Breast epithelium (tissue), 4 donors: ENCODE measurements around the gene FBXL7. TPM values are rescaled to one million over a fixed set of nuclear protein-coding genes. Genes with fewer than 3 reads are reported as not detected.

Experiments
- DNase-seq, 2 donors: peaks; one replicate each; pipeline ENCODE4 v3.0.0-alpha.2; 2019; ENCODE audit warnings: low spot score in 2 of 2
- H3K27ac ChIP-seq, 2 donors: fragments of 200-600 bp; sonication (generic) in 1 of 2; one replicate each; pipeline ENCODE4 v1.5.1; 2016 to 2019; ENCODE audit warnings: mild to moderate bottlenecking in 1 of 2
- H3K27me3 ChIP-seq, 2 donors: fragments of 200-600 bp; sonication (generic) in 1 of 2; one replicate each; pipeline versions ENCODE4 v1.5.1 to v1.6.0; 2017 to 2019; ENCODE audit warnings: control low read depth in 1 of 2, mild to moderate bottlenecking in 1 of 2
- H3K36me3 ChIP-seq: fragments of 200-600 bp; one replicate; pipeline ENCODE4 v1.5.1; 2019
- H3K4me1 ChIP-seq, 2 donors: fragments of 200-600 bp; sonication (generic); one replicate each; pipeline ENCODE4 v1.5.1; 2016 to 2019; ENCODE audit warnings: control low read depth in 1 of 2
- H3K4me3 ChIP-seq, 3 donors: fragments of 200-600 bp; sonication (generic); 1 replicate in 2 of 3; 2 replicates in 1 of 3; pipeline ENCODE4 v1.5.1; 2016 to 2019; ENCODE audit warnings: mild to moderate bottlenecking in 3 of 3, moderate library complexity in 2 of 3
- H3K9me3 ChIP-seq, 2 donors: fragments of 200-600 bp; sonication (generic) in 1 of 2; one replicate each; pipeline ENCODE4 v1.5.1; 2016 to 2019; ENCODE audit warnings: control low read depth in 1 of 2
- POLR2A ChIP-seq: fragments of 450-650 bp; IDR thresholded peaks from one replicate; pipeline ENCODE4 v1.6.1; 2016; ENCODE audit warnings: antibody characterized with exemption, mild to moderate bottlenecking, moderate library complexity
- POLR2AphosphoS5 ChIP-seq, 3 donors: sonication (generic); formaldehyde crosslinking; IDR thresholded peaks; one replicate each; pipeline ENCODE4 v1.6.1; 2017; ENCODE audit warnings: antibody characterized with exemption in 3 of 3
- intact Hi-C: fragments of 100-400 bp; cut with DNase I; formaldehyde crosslinking; loops from one replicate; pipeline ENCODE4 v1.15.1; 2023; ENCODE audit warnings: low total_unique reads
- total RNA-seq, 3 donors: library from RNA; depleted of rRNA; stranded (reverse); fragments of >200 nt; gene quantifications; one replicate each; pipeline ENCODE4 v1.1.0, GENCODE V29; 2016
- TF ChIP-seq, protein P1 (sequence below), 3 donors: fragments of 450-650 bp; IDR thresholded peaks; one replicate each; pipeline ENCODE4 v1.5.1; 2016 to 2017; ENCODE audit warnings: antibody characterized with exemption in 3 of 3, mild to moderate bottlenecking in 3 of 3, moderate library complexity in 3 of 3

The FBXL7 gene
- total RNA-seq, 3 donors from 2014 or later, result 6.9 to 17.3 (median 10.8) TPM

DNA sequence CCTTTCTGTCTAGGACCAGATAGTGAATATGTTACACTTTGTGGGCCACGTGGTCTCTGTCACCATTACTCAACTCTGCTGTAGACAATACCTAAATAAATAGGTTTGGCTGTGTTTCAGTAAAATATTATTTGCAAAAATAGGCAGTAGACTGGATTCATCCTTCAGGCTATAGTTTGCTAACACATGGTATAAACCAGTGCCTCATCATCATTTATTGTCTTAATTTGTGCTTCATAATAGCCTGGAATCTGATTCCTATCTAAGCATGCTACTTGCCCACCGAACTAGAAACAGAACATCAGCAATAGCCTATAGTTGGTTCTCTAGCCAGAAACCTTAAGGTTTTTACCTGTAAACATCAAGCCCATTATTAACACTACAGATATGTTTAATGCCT is 215.6 kb downstream of the FBXL7 start:
- Histone ChIP-seq H3K27ac (no peak overlapping the region), H3K9me3 (no peaks in the 10 kb centered on the region), H3K4me3 (no peak overlapping the region), H3K4me1 (no peaks in the 10 kb centered on the region), H3K27me3 (no peaks in the 10 kb centered on the region), H3K36me3 (no peaks in the 10 kb centered on the region)
- DNase-seq, result no peak
- intact Hi-C loops, result no loop called here
- TF ChIP-seq POLR2AphosphoS5 (IDR thresholded peaks at IDR 0.05) (no peak), POLR2A (no peak)
- TF ChIP-seq, protein P1, sequence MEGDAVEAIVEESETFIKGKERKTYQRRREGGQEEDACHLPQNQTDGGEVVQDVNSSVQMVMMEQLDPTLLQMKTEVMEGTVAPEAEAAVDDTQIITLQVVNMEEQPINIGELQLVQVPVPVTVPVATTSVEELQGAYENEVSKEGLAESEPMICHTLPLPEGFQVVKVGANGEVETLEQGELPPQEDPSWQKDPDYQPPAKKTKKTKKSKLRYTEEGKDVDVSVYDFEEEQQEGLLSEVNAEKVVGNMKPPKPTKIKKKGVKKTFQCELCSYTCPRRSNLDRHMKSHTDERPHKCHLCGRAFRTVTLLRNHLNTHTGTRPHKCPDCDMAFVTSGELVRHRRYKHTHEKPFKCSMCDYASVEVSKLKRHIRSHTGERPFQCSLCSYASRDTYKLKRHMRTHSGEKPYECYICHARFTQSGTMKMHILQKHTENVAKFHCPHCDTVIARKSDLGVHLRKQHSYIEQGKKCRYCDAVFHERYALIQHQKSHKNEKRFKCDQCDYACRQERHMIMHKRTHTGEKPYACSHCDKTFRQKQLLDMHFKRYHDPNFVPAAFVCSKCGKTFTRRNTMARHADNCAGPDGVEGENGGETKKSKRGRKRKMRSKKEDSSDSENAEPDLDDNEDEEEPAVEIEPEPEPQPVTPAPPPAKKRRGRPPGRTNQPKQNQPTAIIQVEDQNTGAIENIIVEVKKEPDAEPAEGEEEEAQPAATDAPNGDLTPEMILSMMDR (IDR thresholded peaks at IDR 0.05), result no peak

DNA sequence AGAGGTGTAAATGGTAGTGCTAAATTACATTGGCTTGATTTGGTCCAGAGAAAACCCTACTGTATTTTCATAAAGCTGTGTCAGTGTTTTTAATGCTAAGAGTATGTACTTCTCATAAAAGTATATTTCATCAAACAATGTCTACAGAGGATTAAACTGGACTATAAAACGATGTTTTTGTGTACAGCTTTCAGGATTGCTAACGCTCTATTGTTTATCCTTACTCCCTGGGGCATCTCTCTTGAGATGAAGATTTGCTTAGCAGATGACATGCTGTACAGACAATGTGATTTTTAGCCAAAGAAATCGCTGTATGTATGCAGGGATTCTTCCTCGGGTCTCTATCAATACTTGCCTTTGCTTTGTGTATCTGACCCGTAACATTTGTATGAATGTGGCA is 216.0 kb downstream of the FBXL7 start:
- DNase-seq, result no peak
- H3K36me3 ChIP-seq, result no peaks in the 10 kb centered on the region
- TF ChIP-seq POLR2A (no peak), POLR2AphosphoS5 (IDR thresholded peaks at IDR 0.05) (no peak)
- TF ChIP-seq, protein P1 (IDR thresholded peaks at IDR 0.05), result no peak
- no peaks in the 10 kb centered on the region for H3K4me1 ChIP-seq
- H3K9me3 ChIP-seq, result no peaks in the 10 kb centered on the region
- H3K27me3 ChIP-seq, result no peaks in the 10 kb centered on the region
- no peak overlapping the region for H3K4me3 ChIP-seq
- H3K27ac ChIP-seq, result peak overlapping the region in 1 of 2 donors; percentile 19
- intact Hi-C loops, result no loop called here

DNA sequence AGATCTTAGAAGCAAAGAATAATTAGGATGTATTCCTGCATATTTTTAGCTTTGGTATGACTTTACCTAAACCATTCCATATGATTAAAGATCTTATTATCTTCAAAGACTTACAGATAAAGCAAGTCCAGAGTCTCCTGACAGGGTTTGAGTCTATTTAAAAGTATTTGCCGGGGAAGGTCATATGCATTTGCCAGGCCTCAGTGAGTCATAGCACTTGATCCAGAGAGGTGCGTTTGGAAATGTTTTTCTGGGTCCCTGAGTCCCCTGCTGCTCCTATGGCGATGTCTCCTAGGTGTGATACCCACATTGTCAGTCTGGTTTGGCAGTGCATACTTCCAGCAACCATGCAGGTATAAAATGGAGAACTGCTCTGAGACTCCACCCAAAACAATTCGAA is 217.0 kb downstream of the FBXL7 start:
- peak overlapping the region in 1 of 2 donors; percentile 32 for H3K27ac ChIP-seq
- intact Hi-C loops, result no loop called here
- no peak for DNase-seq
- H3K4me3 ChIP-seq, result no peak overlapping the region
- no peaks in the 10 kb centered on the region for H3K27me3 ChIP-seq
- H3K36me3 ChIP-seq, result no peaks in the 10 kb centered on the region
- no peak for TF ChIP-seq POLR2AphosphoS5 (IDR thresholded peaks at IDR 0.05)
- TF ChIP-seq POLR2A, result no peak
- TF ChIP-seq, protein P1 (IDR thresholded peaks at IDR 0.05), result no peak
- H3K4me1 ChIP-seq, result no peaks in the 10 kb centered on the region
- no peaks in the 10 kb centered on the region for H3K9me3 ChIP-seq

DNA sequence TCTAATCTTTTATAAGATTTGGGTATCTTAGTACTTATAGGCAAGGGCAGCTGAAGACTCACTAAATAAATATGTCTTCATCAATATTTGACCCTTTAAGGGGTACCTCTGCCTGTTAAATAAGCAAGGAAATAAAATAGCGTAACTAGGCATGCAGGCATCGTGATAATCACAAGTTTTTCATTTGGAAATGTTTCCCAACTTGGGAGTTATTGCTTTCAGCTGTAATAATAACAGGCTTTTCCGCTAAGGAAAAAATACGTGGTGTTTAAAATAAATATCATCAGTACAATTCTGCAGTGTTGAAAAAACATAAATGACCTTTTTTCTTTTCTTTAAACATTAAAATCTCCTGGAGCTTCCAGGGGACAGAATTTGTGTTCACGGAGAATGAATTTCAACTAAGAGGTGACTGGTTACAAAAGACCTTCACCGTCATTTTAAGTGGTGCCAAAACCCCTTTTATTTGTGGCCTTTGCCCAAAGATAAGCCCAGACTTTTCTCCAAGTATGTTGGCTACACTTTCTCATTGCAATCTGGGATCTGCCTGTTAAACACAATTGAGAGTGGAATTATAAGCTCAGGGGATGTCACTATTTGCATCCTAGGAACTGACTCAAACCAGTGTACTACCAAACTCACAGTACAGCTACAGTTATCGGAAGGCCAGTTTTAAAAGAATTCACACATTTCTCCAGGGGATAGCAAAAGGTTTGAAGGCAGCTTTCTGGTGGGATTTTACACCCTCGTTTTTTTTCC is 218.6 kb downstream of the FBXL7 start:
- TF ChIP-seq, protein P1 (IDR thresholded peaks at IDR 0.05), result no peak
- no peak for TF ChIP-seq POLR2AphosphoS5 (IDR thresholded peaks at IDR 0.05)
- TF ChIP-seq POLR2A, result no peak
- DNase-seq, result no peak
- Histone ChIP-seq H3K36me3 (no peaks in the 10 kb centered on the region), H3K9me3 (peaks cover 0 to 7% of the 10 kb centered on the region in 2 donors), H3K4me1 (no peaks in the 10 kb centered on the region), H3K27ac (peak overlapping the region in 1 of 2 donors; percentile 49), H3K4me3 (no peak overlapping the region), H3K27me3 (no peaks in the 10 kb centered on the region)
- intact Hi-C loops, result no loop called here

DNA sequence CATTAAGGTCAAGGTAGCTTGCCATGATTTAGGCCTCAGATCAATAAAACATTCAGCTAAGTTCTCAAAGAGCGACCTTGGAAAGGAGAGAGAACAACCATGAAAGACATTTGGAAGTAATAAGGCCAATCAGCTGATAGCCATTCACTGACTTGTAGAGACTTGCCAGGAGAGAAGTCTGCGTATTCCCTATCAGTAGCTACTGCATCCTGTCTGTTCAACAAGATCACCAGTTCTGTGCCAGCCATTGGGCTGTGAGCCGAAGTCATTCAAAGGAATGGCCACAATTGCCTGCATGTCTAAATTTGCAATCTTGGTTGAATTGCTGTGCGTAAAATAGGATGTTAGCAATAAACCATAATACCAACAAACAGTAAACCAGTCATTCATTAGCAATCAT is 219.8 kb downstream of the FBXL7 start:
- Histone ChIP-seq H3K9me3 (peaks cover 0 to 13% of the 10 kb centered on the region in 2 donors), H3K27me3 (no peaks in the 10 kb centered on the region), H3K27ac (peak overlapping the region in 1 of 2 donors; percentile 59), H3K4me3 (no peak overlapping the region), H3K4me1 (no peaks in the 10 kb centered on the region), H3K36me3 (no peaks in the 10 kb centered on the region)
- no peak for TF ChIP-seq POLR2A
- no peak for TF ChIP-seq POLR2AphosphoS5 (IDR thresholded peaks at IDR 0.05)
- TF ChIP-seq, protein P1 (IDR thresholded peaks at IDR 0.05), result no peak
- DNase-seq, result no peak
- intact Hi-C loops, result no loop called here
